ENCODE measurements around the gene CCN5.

- TF ChIP-seq POLR2A (IDR thresholded peaks at IDR 0.05) (no peak), CTCF (IDR thresholded peaks at IDR 0.05) (no peak)
Observed at GRCh38 chr20:44776980-44777379, 61.8 kb downstream of the CCN5 start.

All from prostate gland (tissue), 2 donors.